Activated naive CD8-positive, alpha-beta T cell treated with anti-CD3 and anti-CD28 coated beads, Interleukin-2, amount 50 U/mL, for 24 hours (primary cell): ENCODE measurements around the gene USP32.
A peak's percentile ranks its signal among the peaks of the same experiment; 100 is the strongest.

Experiments used
- ATAC-seq: fragments of 150-1000 bp; cut with Tn5 transposase; one replicate; pipeline ENCODE4 v1.10.0; 2021
- DNase-seq: peaks from one replicate; pipeline ENCODE4 v3.0.0; 2021
- H3K27ac Mint-ChIP-seq: one replicate; pipeline ENCODE4 v1.8.0; 2021; ENCODE audit warnings: mild to moderate bottlenecking, mixed read lengths
- H3K27me3 Mint-ChIP-seq: one replicate; pipeline ENCODE4 v1.8.0; 2021; ENCODE audit warnings: mixed read lengths
- H3K36me3 Mint-ChIP-seq: one replicate; pipeline ENCODE4 v1.8.0; 2021; ENCODE audit warnings: low read depth, mixed read lengths
- H3K4me1 Mint-ChIP-seq: one replicate; pipeline ENCODE4 v1.8.0; 2021; ENCODE audit warnings: mixed read lengths
- H3K4me3 Mint-ChIP-seq: one replicate; pipeline ENCODE4 v1.8.0; 2021; ENCODE audit warnings: mild to moderate bottlenecking, moderate library complexity, mixed read lengths
- H3K9me3 Mint-ChIP-seq: one replicate; pipeline ENCODE4 v1.8.0; 2021; ENCODE audit warnings: mixed read lengths

USP32 gene

GRCh38 chr17:60372790-60373483 lies 19.0 kb downstream of the USP32 start:
- Mint-ChIP-seq H3K27ac (no peak overlapping the region), H3K4me1 (peaks cover 18% of the 10 kb centered on the region), H3K9me3 (no peaks in the 10 kb centered on the region), H3K27me3 (no peaks in the 10 kb centered on the region), H3K4me3 (no peak overlapping the region), H3K36me3 (no peaks in the 10 kb centered on the region)
- ATAC-seq: peak; percentile 87
- no peak for DNase-seq

- no peak overlapping the region for H3K27ac Mint-ChIP-seq
- no peaks in the 10 kb centered on the region for H3K27me3 Mint-ChIP-seq
- no peak for ATAC-seq
- H3K4me3 Mint-ChIP-seq: no peak overlapping the region
- H3K9me3 Mint-ChIP-seq: no peaks in the 10 kb centered on the region
- H3K4me1 Mint-ChIP-seq: peaks cover 18% of the 10 kb centered on the region
- no peaks in the 10 kb centered on the region for H3K36me3 Mint-ChIP-seq
- no peak for DNase-seq
Observed at GRCh38 chr17:60371818-60372510, 20.0 kb downstream of the USP32 start.

GRCh38 chr17:60371416-60371815 lies 20.5 kb downstream of the USP32 start:
- no peak for DNase-seq
- H3K36me3 Mint-ChIP-seq: no peaks in the 10 kb centered on the region
- no peaks in the 10 kb centered on the region for H3K27me3 Mint-ChIP-seq
- no peak overlapping the region for H3K4me3 Mint-ChIP-seq
- H3K4me1 Mint-ChIP-seq: peaks cover 18% of the 10 kb centered on the region
- no peak overlapping the region for H3K27ac Mint-ChIP-seq
- no peaks in the 10 kb centered on the region for H3K9me3 Mint-ChIP-seq
- ATAC-seq: no peak

- ATAC-seq (no peak), DNase-seq (no peak)
- Mint-ChIP-seq H3K4me1 (peaks cover 14% of the 10 kb centered on the region), H3K4me3 (no peak overlapping the region), H3K27me3 (no peaks in the 10 kb centered on the region), H3K36me3 (no peaks in the 10 kb centered on the region), H3K9me3 (no peaks in the 10 kb centered on the region), H3K27ac (no peak overlapping the region)
Observed at GRCh38 chr17:60369727-60370126, 22.2 kb downstream of the USP32 start.

GRCh38 chr17:60363700-60364405 lies 28.1 kb downstream of the USP32 start:
- ATAC-seq (no peak), DNase-seq (no peak)
- Mint-ChIP-seq H3K4me1 (no peaks in the 10 kb centered on the region), H3K36me3 (no peaks in the 10 kb centered on the region), H3K27ac (no peak overlapping the region), H3K27me3 (no peaks in the 10 kb centered on the region), H3K4me3 (no peak overlapping the region), H3K9me3 (no peaks in the 10 kb centered on the region)

- no peaks in the 10 kb centered on the region for H3K36me3 Mint-ChIP-seq
- ATAC-seq (no peak), DNase-seq (no peak)
- H3K9me3 Mint-ChIP-seq: no peaks in the 10 kb centered on the region
- H3K4me3 Mint-ChIP-seq: no peak overlapping the region
- peaks cover 5% of the 10 kb centered on the region for H3K4me1 Mint-ChIP-seq
- H3K27me3 Mint-ChIP-seq: no peaks in the 10 kb centered on the region
- no peak overlapping the region for H3K27ac Mint-ChIP-seq
Observed at GRCh38 chr17:60362329-60362728, 29.6 kb downstream of the USP32 start.

- ATAC-seq (no peak), DNase-seq (no peak)
- peaks cover 6% of the 10 kb centered on the region for H3K4me1 Mint-ChIP-seq
- no peak overlapping the region for H3K4me3 Mint-ChIP-seq
- no peaks in the 10 kb centered on the region for H3K27me3 Mint-ChIP-seq
- no peaks in the 10 kb centered on the region for H3K9me3 Mint-ChIP-seq
- no peaks in the 10 kb centered on the region for H3K36me3 Mint-ChIP-seq
- H3K27ac Mint-ChIP-seq: no peak overlapping the region
Observed at GRCh38 chr17:60361889-60362288, 30.0 kb downstream of the USP32 start.

GRCh38 chr17:60359415-60359814 lies 32.5 kb downstream of the USP32 start:
- Mint-ChIP-seq H3K27me3 (no peaks in the 10 kb centered on the region), H3K4me1 (peaks cover 29% of the 10 kb centered on the region), H3K36me3 (no peaks in the 10 kb centered on the region), H3K9me3 (no peaks in the 10 kb centered on the region), H3K27ac (no peak overlapping the region), H3K4me3 (no peak overlapping the region)
- ATAC-seq: no peak
- DNase-seq: no peak

- Mint-ChIP-seq H3K27ac (no peak overlapping the region), H3K9me3 (no peaks in the 10 kb centered on the region), H3K4me1 (peaks cover 31% of the 10 kb centered on the region), H3K4me3 (no peak overlapping the region), H3K36me3 (no peaks in the 10 kb centered on the region), H3K27me3 (no peaks in the 10 kb centered on the region)
- no peak for DNase-seq
- ATAC-seq: no peak
Observed at GRCh38 chr17:60358606-60359225, 33.2 kb downstream of the USP32 start.

- H3K27me3 Mint-ChIP-seq: no peaks in the 10 kb centered on the region
- H3K4me3 Mint-ChIP-seq: no peak overlapping the region
- DNase-seq (no peak), ATAC-seq (no peak)
- no peak overlapping the region for H3K27ac Mint-ChIP-seq
- H3K4me1 Mint-ChIP-seq: peaks cover 31% of the 10 kb centered on the region
- no peaks in the 10 kb centered on the region for H3K36me3 Mint-ChIP-seq
- H3K9me3 Mint-ChIP-seq: no peaks in the 10 kb centered on the region
Observed at GRCh38 chr17:60356940-60357339, 35.0 kb downstream of the USP32 start.

- no peaks in the 10 kb centered on the region for H3K36me3 Mint-ChIP-seq
- H3K4me1 Mint-ChIP-seq: peaks cover 31% of the 10 kb centered on the region
- ATAC-seq (no peak), DNase-seq (no peak)
- no peaks in the 10 kb centered on the region for H3K9me3 Mint-ChIP-seq
- H3K4me3 Mint-ChIP-seq: no peak overlapping the region
- H3K27ac Mint-ChIP-seq: peak overlapping the region; percentile 62
- H3K27me3 Mint-ChIP-seq: no peaks in the 10 kb centered on the region
Observed at GRCh38 chr17:60355663-60356594, 36.0 kb downstream of the USP32 start.

GRCh38 chr17:60354223-60354622 lies 37.7 kb downstream of the USP32 start:
- Mint-ChIP-seq H3K27ac (no peak overlapping the region), H3K4me3 (no peak overlapping the region), H3K27me3 (no peaks in the 10 kb centered on the region), H3K9me3 (no peaks in the 10 kb centered on the region), H3K36me3 (no peaks in the 10 kb centered on the region), H3K4me1 (peaks cover 31% of the 10 kb centered on the region)
- DNase-seq (no peak), ATAC-seq (no peak)

GRCh38 chr17:60353773-60354172 lies 38.2 kb downstream of the USP32 start:
- no peak for ATAC-seq
- Mint-ChIP-seq H3K9me3 (no peaks in the 10 kb centered on the region), H3K4me3 (no peak overlapping the region), H3K27ac (no peak overlapping the region), H3K36me3 (no peaks in the 10 kb centered on the region), H3K27me3 (no peaks in the 10 kb centered on the region), H3K4me1 (peaks cover 31% of the 10 kb centered on the region)
- DNase-seq: no peak

- H3K27me3 Mint-ChIP-seq: no peaks in the 10 kb centered on the region
- DNase-seq: no peak
- no peak overlapping the region for H3K4me3 Mint-ChIP-seq
- H3K4me1 Mint-ChIP-seq: peaks cover 26% of the 10 kb centered on the region
- ATAC-seq: no peak
- no peak overlapping the region for H3K27ac Mint-ChIP-seq
- no peaks in the 10 kb centered on the region for H3K9me3 Mint-ChIP-seq
- H3K36me3 Mint-ChIP-seq: no peaks in the 10 kb centered on the region
Observed at GRCh38 chr17:60352569-60352968, 39.4 kb downstream of the USP32 start.
